GM12875 (cell line): ENCODE data around the gene B9D1.

Experiments used
- H3K4me3 ChIP-seq: one replicate; pipeline ENCODE4 v1.5.1; 2011; ENCODE audit warnings: low read depth, low read length, control low read depth
- TF ChIP-seq, protein P1 (sequence below): IDR thresholded peaks from 2 replicates; pipeline ENCODE4 v1.5.1; 2011; ENCODE audit warnings: low read depth, mild to moderate bottlenecking, control low read depth, inconsistent platforms, low read length, moderate library complexity, borderline replicate concordance; ENCODE audit not compliant: insufficient read depth

The B9D1 gene

DNA sequence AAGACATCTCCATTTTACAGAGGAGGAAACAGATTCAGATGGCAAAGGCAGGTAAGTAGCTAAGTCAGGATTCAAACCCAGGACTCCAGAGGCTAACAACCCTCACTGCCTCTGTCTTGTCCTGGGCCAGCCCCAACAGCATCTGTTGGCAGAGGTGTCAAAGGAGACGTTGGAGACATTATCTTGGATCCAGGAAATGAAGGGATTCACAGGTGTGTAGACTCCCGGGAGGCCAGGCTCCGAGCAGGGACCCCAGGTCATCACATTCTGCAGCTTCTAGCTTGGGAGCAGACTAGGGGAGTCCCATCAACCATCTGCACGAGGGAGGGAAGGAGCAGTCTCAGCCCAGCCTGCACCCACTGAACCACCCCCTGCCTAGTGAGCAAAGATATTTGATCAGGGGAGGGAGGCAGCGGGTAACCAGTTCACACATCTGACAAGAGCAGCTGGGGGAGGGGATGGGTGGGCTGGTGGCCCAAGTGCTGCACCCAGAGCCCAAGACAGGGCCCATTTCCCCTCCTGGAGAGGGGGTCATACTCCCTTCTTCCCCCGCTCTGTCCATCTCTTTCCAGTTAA, 1.0 kb upstream of the B9D1 start:
- TF ChIP-seq, protein P1, sequence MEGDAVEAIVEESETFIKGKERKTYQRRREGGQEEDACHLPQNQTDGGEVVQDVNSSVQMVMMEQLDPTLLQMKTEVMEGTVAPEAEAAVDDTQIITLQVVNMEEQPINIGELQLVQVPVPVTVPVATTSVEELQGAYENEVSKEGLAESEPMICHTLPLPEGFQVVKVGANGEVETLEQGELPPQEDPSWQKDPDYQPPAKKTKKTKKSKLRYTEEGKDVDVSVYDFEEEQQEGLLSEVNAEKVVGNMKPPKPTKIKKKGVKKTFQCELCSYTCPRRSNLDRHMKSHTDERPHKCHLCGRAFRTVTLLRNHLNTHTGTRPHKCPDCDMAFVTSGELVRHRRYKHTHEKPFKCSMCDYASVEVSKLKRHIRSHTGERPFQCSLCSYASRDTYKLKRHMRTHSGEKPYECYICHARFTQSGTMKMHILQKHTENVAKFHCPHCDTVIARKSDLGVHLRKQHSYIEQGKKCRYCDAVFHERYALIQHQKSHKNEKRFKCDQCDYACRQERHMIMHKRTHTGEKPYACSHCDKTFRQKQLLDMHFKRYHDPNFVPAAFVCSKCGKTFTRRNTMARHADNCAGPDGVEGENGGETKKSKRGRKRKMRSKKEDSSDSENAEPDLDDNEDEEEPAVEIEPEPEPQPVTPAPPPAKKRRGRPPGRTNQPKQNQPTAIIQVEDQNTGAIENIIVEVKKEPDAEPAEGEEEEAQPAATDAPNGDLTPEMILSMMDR = no peak
- no peak overlapping the region for H3K4me3 ChIP-seq

DNA sequence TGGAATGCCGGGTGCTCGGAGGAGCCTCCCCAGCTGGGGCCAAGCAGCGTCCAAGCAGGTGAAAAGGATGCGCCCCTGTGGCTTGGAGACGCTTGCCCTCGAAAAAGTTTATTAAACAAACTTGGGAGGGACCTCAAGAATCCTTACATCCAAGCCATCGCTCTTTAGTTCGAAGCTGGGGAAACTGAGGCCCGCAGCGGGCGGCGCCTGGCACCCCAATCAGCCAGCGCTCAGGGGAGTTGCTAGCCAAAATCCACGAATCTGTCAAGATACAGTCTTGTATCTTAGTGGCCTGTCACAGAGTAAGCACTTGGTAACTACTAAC, 553 bp upstream of the B9D1 start:
- TF ChIP-seq, protein P1 = no peak
- no peak overlapping the region for H3K4me3 ChIP-seq

DNA sequence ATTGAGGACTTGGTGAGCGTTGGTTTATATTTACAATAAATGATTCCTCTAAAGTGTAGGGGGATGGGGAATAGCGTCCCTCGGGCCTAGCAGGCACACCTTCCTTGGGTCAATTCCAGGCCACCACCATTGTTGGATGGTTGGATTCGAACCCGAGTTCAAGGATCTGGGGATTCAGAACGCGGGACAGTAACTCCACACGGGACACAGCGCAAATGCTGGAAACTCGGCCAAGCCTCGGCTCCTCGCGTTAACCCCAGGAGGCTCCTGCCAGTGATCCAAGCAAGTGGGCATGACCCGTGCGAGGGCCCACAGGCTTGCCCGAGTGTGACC, 613 bp downstream of the B9D1 start:
- TF ChIP-seq, protein P1 = no peak
- H3K4me3 ChIP-seq = peak overlapping the region; percentile 57

DNA sequence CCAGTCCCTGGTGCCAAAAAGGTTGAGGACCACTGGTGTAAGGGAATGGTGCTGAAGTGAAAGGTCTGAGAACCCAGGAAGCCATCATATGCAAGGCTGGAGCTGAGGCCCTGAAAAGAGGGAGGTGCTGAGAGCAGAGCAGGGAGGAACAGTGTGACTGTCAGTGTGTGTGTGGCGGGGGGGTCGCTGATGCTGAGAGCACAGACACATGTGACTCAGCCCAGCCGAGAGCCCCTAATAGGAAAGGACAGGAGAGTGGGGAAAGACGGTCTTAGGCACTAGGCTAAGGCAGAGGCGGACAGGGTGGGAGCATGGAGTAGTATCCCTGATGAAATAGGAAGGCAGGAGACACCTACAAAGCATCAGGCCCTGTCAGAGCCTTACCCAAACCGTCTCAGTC, 1.2 kb downstream of the B9D1 start:
- no peak overlapping the region for H3K4me3 ChIP-seq
- TF ChIP-seq, protein P1 = no peak

DNA sequence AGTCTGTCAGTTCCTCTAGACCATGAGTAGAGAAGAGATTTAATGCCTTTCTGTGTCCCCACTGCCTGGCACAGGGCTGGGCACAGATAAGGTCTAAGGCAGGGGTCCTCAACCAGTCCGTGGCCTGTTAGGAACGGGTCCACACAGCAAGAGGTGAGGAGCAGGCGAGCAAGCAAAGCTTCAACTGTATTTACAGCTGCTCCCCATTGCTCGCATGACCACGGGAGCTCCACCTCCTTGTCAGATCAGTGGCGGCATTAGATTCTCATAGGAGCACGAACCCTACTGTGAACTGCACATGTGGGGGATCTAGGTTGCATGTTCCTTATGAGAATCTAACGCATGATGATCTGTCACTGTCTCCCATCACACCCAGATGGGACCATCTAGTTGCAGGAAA, 1.8 kb downstream of the B9D1 start:
- no peak overlapping the region for H3K4me3 ChIP-seq
- TF ChIP-seq, protein P1 = no peak

DNA sequence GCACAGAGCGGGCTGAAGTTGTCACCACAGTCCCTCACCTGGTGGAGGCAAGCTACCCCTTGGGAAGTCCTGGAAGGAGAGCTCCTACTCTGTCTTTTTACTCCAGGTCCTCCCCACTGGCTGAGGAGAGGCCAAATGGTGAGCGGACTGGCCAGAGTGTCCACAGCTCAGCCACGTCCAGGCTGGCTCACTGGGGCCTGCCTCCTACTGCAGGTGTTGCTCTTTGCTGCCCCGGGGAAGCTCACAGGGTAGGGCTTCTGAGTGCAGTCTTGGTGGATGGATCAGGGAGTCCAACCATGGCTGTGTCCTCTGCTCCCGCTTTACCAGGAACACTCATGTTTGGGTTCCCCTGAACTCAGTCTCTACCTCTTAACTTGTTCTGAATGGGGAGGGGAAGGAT, 2.7 kb downstream of the B9D1 start:
- TF ChIP-seq, protein P1 = no peak
- H3K4me3 ChIP-seq = no peak overlapping the region

DNA sequence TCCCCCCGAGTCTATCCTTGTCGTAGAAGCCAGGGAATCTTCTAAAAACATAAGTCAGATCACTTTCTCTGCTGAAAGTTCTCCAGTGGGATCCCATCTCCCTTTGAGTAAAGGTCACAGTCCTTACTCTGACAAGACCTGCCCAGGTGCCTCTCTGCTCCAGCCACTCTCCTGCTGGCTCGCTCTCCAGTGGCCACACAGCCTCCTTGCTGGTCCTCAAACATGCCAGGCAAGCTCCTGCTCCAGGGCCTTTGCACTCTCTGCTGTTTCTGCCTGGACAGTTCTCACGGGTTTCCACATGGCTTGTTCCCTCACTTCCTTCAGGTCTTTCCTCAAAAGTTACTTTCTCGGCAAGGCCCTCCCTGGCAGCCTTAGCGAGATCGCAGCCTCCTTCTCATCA, 3.4 kb downstream of the B9D1 start:
- TF ChIP-seq, protein P1 = no peak
- no peak overlapping the region for H3K4me3 ChIP-seq
